ENCODE measurements around the gene BCL11A.

The BCL11A gene

GRCh38 chr2:60505240-60505879 lies 48.1 kb downstream of the BCL11A start:
- no peak overlapping the region for H3K9ac ChIP-seq (ENCODE audit: low read length)
- peaks cover 12% of the 10 kb centered on the region; the same call in 1 of the 2 replicates for H3K36me3 ChIP-seq (ENCODE audit: low read length)
- no peaks in the 10 kb centered on the region for H3K9me2 ChIP-seq (replicated peaks; ENCODE audit: insufficient read depth, low read length)
- no peak overlapping the region for H3K4me3 ChIP-seq (ENCODE audit: insufficient read depth, low read length, poor library complexity, severe bottlenecking)
- no peak overlapping the region for H3K4me2 ChIP-seq (ENCODE audit: low read depth, low read length, poor library complexity, severe bottlenecking)
- H3K27ac ChIP-seq (ENCODE audit: low read depth, low read length) = no peak overlapping the region
- H4K20me1 ChIP-seq (ENCODE audit: low read depth, low read length) = peaks cover 10% of the 10 kb centered on the region; the same call in 1 of the 2 replicates
- no peak overlapping the region for H2AFZ ChIP-seq (ENCODE audit: low read depth, low read length, severe bottlenecking)
- TF ChIP-seq CTCF (IDR thresholded peaks at IDR 0.05; ENCODE audit: insufficient read depth, low read length, poor library complexity, severe bottlenecking) (no peak), EZH2phosphoT487 (conservative IDR thresholded peaks at IDR 0.05; ENCODE audit: low read length) (no peak)
- H3K27me3 ChIP-seq (ENCODE audit: low read length) = no peaks in the 10 kb centered on the region
- H3F3A ChIP-seq (ENCODE audit: insufficient read depth) = no peaks in the 10 kb centered on the region
- peaks cover 98% of the 10 kb centered on the region for H3K79me2 ChIP-seq (ENCODE audit: insufficient read depth, low read length)
- no peaks in the 10 kb centered on the region for H3K9me3 ChIP-seq (ENCODE audit: insufficient read depth, low read length)

GRCh38 chr2:60504049-60504448 lies 49.4 kb downstream of the BCL11A start:
- peaks cover 98% of the 10 kb centered on the region for H3K79me2 ChIP-seq (ENCODE audit: insufficient read depth, low read length)

GRCh38 chr2:60502144-60502543 lies 51.3 kb downstream of the BCL11A start:
- Histone ChIP-seq H3K9me2 (replicated peaks; ENCODE audit: insufficient read depth, low read length) (no peaks in the 10 kb centered on the region), H2AFZ (ENCODE audit: low read depth, low read length, severe bottlenecking) (no peak overlapping the region), H3K36me3 (ENCODE audit: low read length) (peaks cover 9% of the 10 kb centered on the region; the same call in 1 of the 2 replicates), H3K79me2 (ENCODE audit: insufficient read depth, low read length) (peaks cover 97% of the 10 kb centered on the region), H4K20me1 (ENCODE audit: low read depth, low read length) (peaks cover 10% of the 10 kb centered on the region; the same call in 1 of the 2 replicates), H3K27ac (ENCODE audit: low read depth, low read length) (no peak overlapping the region), H3K9ac (ENCODE audit: low read length) (no peak overlapping the region), H3K27me3 (ENCODE audit: low read length) (no peaks in the 10 kb centered on the region), H3K9me3 (ENCODE audit: insufficient read depth, low read length) (no peaks in the 10 kb centered on the region), H3K4me2 (ENCODE audit: low read depth, low read length, poor library complexity, severe bottlenecking) (no peak overlapping the region), H3K4me3 (ENCODE audit: insufficient read depth, low read length, poor library complexity, severe bottlenecking) (no peak overlapping the region), H3F3A (ENCODE audit: insufficient read depth) (no peaks in the 10 kb centered on the region)
- TF ChIP-seq EZH2phosphoT487 (conservative IDR thresholded peaks at IDR 0.05; ENCODE audit: low read length) (no peak), CTCF (IDR thresholded peaks at IDR 0.05; ENCODE audit: insufficient read depth, low read length, poor library complexity, severe bottlenecking) (no peak)

More at GRCh38 chr2:60504049-60504448, 49.4 kb downstream of the BCL11A start:
- Histone ChIP-seq H3K4me3 (ENCODE audit: insufficient read depth, low read length, poor library complexity, severe bottlenecking) (no peak overlapping the region), H3K27me3 (ENCODE audit: low read length) (no peaks in the 10 kb centered on the region), H2AFZ (ENCODE audit: low read depth, low read length, severe bottlenecking) (no peak overlapping the region), H3K27ac (ENCODE audit: low read depth, low read length) (no peak overlapping the region), H4K20me1 (ENCODE audit: low read depth, low read length) (peaks cover 10% of the 10 kb centered on the region; the same call in 1 of the 2 replicates), H3K36me3 (ENCODE audit: low read length) (peaks cover 9% of the 10 kb centered on the region; the same call in 1 of the 2 replicates), H3K9me2 (replicated peaks; ENCODE audit: insufficient read depth, low read length) (no peaks in the 10 kb centered on the region), H3F3A (ENCODE audit: insufficient read depth) (no peaks in the 10 kb centered on the region), H3K9me3 (ENCODE audit: insufficient read depth, low read length) (no peaks in the 10 kb centered on the region), H3K4me2 (ENCODE audit: low read depth, low read length, poor library complexity, severe bottlenecking) (no peak overlapping the region), H3K9ac (ENCODE audit: low read length) (no peak overlapping the region)
- TF ChIP-seq EZH2phosphoT487 (conservative IDR thresholded peaks at IDR 0.05; ENCODE audit: low read length) (no peak), CTCF (IDR thresholded peaks at IDR 0.05; ENCODE audit: insufficient read depth, low read length, poor library complexity, severe bottlenecking) (no peak)

Data from SU-DHL-6 (cell line).